Right atrium auricular region (tissue), 2 donors: ENCODE measurements around the gene ZNF488. TPM values are rescaled to one million over a fixed set of nuclear protein-coding genes. Genes with fewer than 3 reads are reported as not detected.

Source experiments
- DNase-seq: peaks from one replicate; pipeline ENCODE4 v3.0.0-alpha.2; 2019; ENCODE audit warnings: low spot score
- H3K27ac ChIP-seq, 2 donors: fragments of 200-600 bp; sonication (generic); 1 replicate in 1 of 2; 2 replicates in 1 of 2; pipeline ENCODE4 v1.5.1; 2016 to 2019
- H3K27me3 ChIP-seq, 2 donors: fragments of 200-600 bp; sonication (generic); one replicate each; pipeline versions ENCODE4 v1.5.1 to v1.6.0; 2017 to 2019
- H3K36me3 ChIP-seq: fragments of 200-600 bp; sonication (generic); one replicate; pipeline ENCODE4 v1.5.1; 2016
- H3K4me1 ChIP-seq, 2 donors: fragments of 200-600 bp; sonication (generic); one replicate each; pipeline versions ENCODE4 v1.5.1 to v1.6.0; 2017 to 2019
- H3K4me3 ChIP-seq, 2 donors: fragments of 200-600 bp; sonication (generic); 1 replicate in 1 of 2; 2 replicates in 1 of 2; pipeline ENCODE4 v1.5.1; 2017 to 2019; ENCODE audit warnings: mild to moderate bottlenecking in 1 of 2, moderate library complexity in 1 of 2
- H3K9me3 ChIP-seq, 2 donors: fragments of 200-600 bp; sonication (generic); one replicate each; pipeline ENCODE4 v1.5.1; 2019
- total RNA-seq, 2 donors: library from RNA; depleted of rRNA; stranded (reverse); fragments of >200 nt; gene quantifications; one replicate each; pipeline ENCODE4 v1.1.0, GENCODE V29; 2016
- TF ChIP-seq, protein P1 (sequence below), 2 donors: fragments of 200-600 bp; sonication (generic); IDR thresholded peaks; one replicate each; pipeline ENCODE4 v1.5.1; 2019; ENCODE audit warnings: antibody characterized with exemption in 2 of 2

The ZNF488 gene
- total RNA-seq, 2 donors from 2014 or later, result not detected

DNA sequence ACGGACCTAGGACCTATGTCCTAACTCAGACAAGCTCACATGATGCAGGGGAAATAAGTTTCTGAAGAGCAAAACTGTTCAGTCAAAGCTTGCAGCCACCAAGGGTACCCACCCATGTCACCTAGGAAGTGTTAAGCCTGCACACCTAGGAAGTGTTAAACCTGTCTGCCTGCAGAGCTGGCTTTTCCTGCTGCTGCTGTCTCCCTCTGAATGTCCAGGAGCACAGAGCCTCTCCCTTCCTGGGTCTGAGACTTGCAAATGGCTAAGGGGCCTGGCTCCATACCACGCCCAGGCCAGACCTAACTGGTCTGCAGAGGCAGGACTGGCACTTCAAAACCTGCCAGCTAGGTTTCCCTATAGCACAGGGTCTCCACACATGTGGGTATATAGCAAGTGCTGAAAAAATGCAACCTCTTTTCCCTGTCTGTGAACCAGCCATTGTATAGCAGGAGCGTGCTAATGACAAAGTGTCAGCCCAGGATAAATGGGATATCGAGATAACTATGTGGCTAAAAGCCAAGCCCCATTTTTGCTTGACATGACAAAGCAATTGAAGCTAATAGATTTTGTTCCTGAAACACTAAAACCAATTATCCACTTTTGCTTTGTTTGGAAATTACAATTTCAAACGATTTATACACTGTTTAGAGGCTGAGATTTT lies 60.3 kb downstream of the ZNF488 start:
- Histone ChIP-seq H3K4me3 (no peak overlapping the region), H3K4me1 (peaks cover 0 to 27% of the 10 kb centered on the region in 2 donors), H3K27ac (no peak overlapping the region), H3K36me3 (no peaks in the 10 kb centered on the region), H3K27me3 (no peaks in the 10 kb centered on the region), H3K9me3 (no peaks in the 10 kb centered on the region)
- TF ChIP-seq, protein P1, sequence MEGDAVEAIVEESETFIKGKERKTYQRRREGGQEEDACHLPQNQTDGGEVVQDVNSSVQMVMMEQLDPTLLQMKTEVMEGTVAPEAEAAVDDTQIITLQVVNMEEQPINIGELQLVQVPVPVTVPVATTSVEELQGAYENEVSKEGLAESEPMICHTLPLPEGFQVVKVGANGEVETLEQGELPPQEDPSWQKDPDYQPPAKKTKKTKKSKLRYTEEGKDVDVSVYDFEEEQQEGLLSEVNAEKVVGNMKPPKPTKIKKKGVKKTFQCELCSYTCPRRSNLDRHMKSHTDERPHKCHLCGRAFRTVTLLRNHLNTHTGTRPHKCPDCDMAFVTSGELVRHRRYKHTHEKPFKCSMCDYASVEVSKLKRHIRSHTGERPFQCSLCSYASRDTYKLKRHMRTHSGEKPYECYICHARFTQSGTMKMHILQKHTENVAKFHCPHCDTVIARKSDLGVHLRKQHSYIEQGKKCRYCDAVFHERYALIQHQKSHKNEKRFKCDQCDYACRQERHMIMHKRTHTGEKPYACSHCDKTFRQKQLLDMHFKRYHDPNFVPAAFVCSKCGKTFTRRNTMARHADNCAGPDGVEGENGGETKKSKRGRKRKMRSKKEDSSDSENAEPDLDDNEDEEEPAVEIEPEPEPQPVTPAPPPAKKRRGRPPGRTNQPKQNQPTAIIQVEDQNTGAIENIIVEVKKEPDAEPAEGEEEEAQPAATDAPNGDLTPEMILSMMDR (IDR thresholded peaks at IDR 0.05), result no peak
- no peak for DNase-seq

DNA sequence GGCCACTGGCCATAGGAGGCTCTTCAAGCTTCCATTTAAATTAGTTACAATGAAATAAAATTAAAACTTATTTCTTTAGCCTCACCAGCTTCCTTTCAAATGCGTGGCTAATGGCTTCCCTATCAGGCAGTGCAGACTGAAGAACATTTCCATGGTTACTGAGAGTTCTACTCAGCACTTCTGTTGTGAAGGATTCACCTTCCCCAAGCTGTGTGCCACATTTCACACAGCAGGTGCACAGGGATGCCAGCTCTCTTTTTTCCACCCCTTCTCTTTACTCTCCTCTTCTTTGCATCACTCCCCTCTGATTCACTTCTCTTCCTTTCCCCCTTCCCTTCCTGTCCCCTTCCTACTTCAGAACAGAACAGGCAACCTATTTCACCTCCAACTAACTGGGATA lies 61.0 kb downstream of the ZNF488 start:
- Histone ChIP-seq H3K27me3 (no peaks in the 10 kb centered on the region), H3K36me3 (no peaks in the 10 kb centered on the region), H3K4me3 (no peak overlapping the region), H3K27ac (no peak overlapping the region), H3K4me1 (peaks cover 0 to 27% of the 10 kb centered on the region in 2 donors), H3K9me3 (no peaks in the 10 kb centered on the region)
- TF ChIP-seq, protein P1 (IDR thresholded peaks at IDR 0.05), result no peak
- DNase-seq, result no peak

DNA sequence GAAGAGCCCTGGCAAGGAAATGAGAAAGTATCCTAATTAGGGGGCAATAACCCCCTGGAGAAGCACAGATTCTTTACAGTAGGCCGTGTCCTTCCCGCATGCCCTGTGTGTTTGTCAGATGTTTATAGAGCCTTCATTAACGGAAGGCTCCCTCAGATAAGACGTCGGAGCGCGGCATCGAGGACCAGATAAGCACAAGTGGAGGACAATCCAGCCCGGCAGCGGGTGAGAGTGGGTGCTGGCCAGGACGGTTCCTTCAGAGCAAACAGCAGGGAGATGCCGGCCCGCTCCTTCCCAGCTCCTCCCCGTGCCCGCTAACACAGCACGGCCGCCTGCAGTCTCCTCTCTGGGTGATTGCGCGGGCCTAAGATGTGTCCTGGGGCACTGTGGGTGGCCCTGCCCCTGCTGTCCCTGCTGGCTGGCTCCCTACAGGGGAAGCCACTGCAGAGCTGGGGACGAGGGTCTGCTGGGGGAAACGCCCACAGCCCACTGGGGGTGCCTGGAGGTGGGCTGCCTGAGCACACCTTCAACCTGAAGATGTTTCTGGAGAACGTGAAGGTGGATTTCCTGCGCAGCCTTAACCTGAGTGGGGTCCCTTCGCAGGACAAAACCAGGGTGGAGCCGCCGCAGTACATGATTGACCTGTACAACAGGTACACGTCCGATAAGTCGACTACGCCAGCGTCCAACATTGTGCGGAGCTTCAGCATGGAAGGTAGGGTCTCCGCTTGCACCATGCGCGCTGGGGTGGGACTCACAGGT lies 61.6 kb downstream of the ZNF488 start, which contains the start of gene GDF2:
TSS of gene GDF2 (plus strand) at position 155 of the 762 bp plus-strand sequence. CDS start at position 370, 215 bp downstream.
- Histone ChIP-seq H3K4me3 (no peak within 1 kb of the TSS), H3K4me1 (peaks cover 0 to 27% of the 10 kb centered on the region in 2 donors), H3K9me3 (no peaks in the 10 kb centered on the region), H3K36me3 (no peaks in the 10 kb centered on the region), H3K27ac (no peak within 1 kb of the TSS), H3K27me3 (no peaks in the 10 kb centered on the region)
- no peak for DNase-seq
- TF ChIP-seq, protein P1 (IDR thresholded peaks at IDR 0.05), result no peak

DNA sequence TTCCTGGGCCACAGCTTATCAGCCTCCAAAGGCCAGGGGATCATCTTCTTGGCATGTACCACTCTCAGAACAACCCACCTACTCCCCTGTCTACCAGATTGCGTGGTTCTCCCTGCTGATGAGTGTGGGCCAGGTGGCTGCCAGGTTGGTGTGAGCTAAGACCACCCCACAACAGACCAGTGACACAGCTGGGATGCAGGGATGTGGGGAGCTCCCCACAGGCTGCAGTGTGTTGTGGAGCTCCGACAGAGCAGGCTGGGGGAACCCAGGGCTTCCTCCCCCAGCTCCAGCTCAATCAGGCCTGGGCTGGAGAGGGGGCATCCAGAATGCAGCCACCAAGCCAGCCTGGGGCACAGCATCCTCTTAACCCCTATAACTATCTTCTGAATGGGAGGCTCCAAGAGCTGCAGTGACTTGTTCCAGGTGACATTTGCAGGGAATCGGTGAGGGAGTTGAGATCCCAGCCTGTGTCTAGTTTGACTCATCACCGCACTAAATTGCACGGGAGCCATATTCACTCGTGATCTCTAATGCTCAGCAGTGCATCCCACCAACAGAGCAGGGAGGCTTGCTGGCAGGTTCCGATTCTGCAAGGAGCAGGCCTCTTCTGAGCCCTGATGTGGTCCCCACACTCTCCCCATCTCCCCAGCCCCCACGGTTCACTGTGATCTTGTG lies 62.4 kb downstream of the ZNF488 start:
- TF ChIP-seq, protein P1 (IDR thresholded peaks at IDR 0.05), result no peak
- H3K27ac ChIP-seq, result no peak overlapping the region
- H3K9me3 ChIP-seq, result no peaks in the 10 kb centered on the region
- no peak overlapping the region for H3K4me3 ChIP-seq
- no peaks in the 10 kb centered on the region for H3K36me3 ChIP-seq
- DNase-seq, result no peak
- H3K27me3 ChIP-seq, result no peaks in the 10 kb centered on the region
- peaks cover 0 to 22% of the 10 kb centered on the region in 2 donors for H3K4me1 ChIP-seq

DNA sequence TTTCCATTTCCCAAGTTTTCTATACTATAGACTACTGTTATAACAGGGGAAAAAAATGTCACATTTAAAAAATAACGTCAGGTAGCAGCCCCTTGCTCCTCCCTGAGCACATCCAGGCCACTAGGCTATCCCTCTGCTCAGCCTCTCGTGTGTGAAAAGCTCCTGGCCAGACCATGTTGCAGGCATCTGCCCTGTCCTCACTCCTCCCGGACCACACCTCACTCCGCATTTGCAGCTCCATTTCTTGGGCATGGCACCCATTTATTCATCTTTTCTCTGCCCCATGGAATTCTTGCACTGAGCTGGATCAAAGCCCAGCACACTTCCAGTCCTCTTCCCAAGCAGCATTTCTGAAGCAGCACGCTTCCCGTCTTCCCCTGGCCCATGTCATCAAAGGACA lies 63.3 kb downstream of the ZNF488 start:
- no peaks in the 10 kb centered on the region for H3K36me3 ChIP-seq
- H3K9me3 ChIP-seq, result no peaks in the 10 kb centered on the region
- TF ChIP-seq, protein P1 (IDR thresholded peaks at IDR 0.05), result no peak
- DNase-seq, result no peak
- peaks cover 0 to 13% of the 10 kb centered on the region in 2 donors for H3K4me1 ChIP-seq
- no peak overlapping the region for H3K4me3 ChIP-seq
- no peak overlapping the region for H3K27ac ChIP-seq
- H3K27me3 ChIP-seq, result no peaks in the 10 kb centered on the region
